HG03565 (cell line): ENCODE measurements around the gene TNFAIP3.
"Not testable (repeated sequence)": the region's sequence is repeated elsewhere in the genome, so short reads cannot be mapped to it uniquely, and the experiment has no call there.

Experiments
- ATAC-seq: cut with Tn5 transposase; IDR thresholded peaks from one replicate; pipeline ENCODE4 v1.9.1; 2021; ENCODE audit warnings: mild to moderate bottlenecking, moderate library complexity; ENCODE audit not compliant: unreplicated experiment

The TNFAIP3 gene

DNA sequence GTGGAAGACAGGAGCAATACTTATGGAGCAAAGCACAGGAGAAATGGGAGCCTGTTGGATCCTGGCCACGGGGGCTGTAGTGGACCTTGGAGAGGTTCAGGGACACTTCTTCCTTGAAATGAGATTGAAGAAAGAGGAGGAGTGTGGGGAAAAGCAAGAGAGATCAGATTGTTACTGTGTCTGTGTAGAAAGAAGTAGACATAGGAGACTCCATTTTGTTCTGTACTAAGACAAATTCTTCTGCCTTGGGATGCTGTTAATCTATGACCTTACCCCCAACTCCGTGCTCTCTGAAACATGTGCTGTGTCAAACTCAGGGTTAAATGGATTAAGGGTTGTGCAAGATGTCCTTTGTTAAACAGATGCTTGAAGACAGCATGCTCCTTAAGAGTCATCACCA is 22.7 kb upstream of the TNFAIP3 start:
- not testable (repeated sequence) for ATAC-seq

DNA sequence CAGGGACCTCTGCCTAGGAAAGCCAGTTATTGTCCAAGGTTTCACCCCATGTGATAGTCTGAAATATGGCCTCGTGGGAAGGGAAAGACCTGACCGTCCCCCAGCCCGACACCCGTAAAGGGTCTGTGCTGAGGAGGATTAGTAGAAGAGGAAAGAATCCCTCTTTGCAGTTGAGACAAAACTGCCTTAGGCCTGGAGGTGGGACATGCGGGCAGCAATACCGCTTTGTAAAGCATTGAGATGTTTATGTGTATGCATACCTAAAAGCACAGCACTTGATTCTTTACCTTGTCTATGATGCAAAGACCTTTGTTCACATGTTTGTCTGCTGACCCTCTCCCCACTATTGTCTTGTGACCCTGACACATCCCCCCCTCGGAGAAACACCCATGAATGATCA is 22.3 kb upstream of the TNFAIP3 start:
- ATAC-seq: not testable (repeated sequence)

DNA sequence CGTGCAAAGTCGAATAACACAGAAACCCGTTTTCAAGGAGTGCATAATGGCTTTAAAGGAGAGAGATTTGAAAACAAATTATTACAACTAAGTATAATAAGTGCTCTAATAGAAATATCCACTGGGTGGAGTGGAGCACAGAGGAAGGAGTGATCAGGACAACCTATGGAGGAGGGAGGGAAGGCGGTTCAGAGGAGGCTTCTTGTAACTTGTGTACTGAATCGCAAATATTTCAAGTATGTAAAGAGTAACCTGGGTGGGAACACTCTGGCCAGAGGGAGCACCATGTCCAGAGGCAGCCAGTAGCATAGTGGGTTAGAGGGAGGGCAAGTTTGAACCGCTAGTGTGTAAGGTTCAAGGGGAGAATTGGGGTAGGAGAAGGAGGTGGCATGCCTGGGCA is 21.6 kb upstream of the TNFAIP3 start:
- no peak for ATAC-seq

DNA sequence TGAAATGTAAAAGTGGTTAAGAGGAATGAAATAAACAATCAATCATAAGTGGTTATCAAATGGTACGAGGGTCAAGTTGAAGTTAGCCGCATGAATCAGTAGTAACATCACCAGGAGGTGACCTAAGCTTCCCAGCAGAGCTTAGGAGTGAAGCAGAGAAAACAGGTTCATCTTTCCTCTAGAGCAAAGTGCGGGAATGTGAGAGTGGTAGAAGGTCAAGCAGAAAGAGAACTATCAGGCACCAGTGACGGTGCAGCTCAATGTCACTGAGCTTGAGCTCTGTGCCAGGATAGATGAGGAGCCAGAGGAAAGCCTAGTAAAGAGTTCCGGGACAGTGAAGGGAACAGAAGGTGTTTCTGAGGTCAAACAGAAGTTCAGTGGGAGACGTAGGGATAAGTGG is 20.8 kb upstream of the TNFAIP3 start:
- no peak for ATAC-seq

DNA sequence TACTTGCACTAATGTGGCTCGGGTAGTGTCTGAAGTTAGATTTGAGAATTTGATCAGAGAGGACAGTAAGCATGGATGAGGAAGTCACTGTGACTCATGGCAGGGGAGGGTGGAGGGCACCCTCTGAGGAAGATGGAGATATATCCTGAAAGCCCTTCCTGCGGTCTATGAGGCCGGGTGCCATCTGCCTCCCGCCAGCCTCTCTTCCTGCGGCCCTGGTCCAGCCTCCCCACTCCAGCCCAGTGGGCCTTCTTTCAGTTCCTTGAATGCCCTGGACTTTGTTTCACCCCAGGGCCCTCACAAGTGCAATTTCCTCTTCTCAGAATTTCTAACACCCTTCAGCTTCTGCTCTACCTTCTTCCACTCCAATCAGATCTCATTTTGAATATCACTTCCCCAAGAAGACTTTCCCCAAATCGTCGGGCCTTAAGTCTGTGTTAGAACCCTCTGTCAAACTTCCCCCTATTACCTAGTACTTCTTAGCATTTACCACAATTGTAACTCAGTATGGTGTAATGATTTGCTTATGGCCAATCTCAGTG is 20.2 kb upstream of the TNFAIP3 start:
- ATAC-seq: peak; percentile 64

DNA sequence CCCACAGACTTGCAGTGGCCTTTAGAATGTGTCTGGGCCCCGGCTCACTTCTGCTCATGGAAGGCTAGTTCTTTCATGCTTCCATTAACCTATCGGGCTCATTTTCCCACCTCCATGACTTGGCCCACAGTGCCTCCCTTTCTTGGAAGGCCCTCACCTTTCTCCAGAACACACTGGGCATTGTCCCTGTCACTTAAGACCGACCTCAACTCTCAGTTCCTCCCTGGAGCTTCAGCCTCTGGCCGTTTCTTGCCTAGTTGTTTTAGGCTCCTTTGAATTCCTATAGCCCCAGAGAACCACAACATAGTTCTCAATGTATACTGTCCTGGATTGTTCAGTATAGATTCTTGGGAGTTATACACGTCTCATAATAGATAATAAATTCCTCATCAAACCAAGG is 19.3 kb upstream of the TNFAIP3 start:
- ATAC-seq: no peak

DNA sequence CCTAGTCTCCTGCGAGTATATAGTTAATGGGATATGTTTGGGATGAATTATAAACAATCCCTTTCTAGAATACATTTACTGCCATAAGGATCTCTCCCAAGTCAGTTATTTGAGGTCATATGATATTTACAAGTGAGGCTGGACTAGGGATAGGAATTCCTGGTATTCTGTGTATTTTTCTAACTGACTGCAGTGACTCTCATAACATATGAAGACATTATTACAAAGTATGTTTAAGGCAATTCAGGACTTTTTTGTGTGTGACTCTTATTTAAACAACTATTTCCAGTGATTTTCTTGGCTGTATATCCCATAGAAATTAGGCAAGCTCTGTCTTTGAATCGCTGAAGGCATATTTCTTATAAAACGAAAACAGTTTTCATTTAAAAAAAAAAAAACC is 18.4 kb upstream of the TNFAIP3 start:
- no peak for ATAC-seq

DNA sequence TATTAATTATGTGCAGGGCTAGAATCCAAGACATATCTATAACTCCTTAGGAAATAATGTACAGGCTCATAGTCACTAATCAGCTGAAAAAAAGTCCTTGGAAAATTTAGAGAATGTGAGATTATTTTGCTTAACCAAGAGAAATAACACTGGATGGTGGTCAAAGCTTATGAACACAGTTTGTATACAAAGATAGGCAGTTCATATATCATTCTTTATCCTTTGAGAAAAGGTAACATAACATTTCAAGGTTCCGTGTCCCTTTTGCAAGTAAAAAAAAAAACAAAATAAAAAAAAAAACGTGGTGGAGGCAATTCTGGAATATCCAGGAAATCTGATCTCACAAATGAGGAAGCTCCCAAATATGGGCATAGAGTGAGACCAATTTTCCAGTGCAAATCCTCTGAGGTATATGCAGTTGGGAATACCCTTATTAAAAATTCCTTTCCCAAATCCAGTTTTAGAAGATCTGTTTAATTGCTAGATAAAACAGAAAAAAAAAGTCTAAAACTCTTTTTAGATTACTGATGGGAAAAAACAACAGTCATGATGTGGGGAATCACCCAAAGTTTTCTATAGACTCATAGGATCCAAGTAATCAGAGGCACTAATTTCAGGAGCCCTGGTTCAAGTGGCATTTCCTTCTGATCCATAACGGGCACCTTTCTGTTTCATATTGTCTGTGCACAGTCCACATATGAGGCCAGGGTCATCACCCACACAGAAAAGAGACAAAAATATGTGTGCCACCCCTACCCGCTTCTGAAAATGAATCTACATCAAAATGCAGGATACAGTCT is 17.7 kb upstream of the TNFAIP3 start:
- no peak for ATAC-seq

DNA sequence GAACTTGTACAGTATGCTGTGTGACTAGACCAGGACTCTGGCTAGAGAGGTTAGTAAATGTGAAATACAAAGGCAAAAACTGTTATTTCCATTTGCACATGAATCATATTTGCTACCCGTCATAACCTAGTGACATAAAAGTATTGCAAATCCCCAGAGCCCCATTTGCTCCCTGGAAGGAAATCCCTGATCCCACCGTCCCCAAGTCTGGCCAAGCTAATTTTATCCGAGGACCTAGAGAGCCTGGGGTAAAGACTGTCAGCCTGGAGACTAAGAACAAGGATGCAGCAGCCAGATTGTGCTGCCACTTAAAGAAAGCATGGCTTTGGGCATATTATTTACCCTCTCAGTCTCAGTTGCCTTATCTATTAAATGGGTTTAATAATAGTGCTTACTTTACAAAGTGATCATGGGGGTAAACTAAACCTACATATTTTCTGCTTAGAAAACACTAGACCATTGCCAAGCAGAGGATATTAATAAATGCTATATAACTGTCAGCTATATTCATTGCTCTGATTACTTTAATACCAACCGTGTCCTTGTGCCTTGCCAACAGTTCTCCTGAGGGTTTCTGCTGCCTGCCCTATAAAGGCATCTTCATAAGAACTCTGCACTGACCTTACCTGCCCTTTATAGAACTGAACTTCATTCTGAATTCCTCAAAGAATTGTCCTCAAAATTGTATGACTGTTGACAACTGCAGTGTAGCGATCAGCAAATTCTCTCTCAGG is 16.9 kb upstream of the TNFAIP3 start:
- ATAC-seq: no peak

DNA sequence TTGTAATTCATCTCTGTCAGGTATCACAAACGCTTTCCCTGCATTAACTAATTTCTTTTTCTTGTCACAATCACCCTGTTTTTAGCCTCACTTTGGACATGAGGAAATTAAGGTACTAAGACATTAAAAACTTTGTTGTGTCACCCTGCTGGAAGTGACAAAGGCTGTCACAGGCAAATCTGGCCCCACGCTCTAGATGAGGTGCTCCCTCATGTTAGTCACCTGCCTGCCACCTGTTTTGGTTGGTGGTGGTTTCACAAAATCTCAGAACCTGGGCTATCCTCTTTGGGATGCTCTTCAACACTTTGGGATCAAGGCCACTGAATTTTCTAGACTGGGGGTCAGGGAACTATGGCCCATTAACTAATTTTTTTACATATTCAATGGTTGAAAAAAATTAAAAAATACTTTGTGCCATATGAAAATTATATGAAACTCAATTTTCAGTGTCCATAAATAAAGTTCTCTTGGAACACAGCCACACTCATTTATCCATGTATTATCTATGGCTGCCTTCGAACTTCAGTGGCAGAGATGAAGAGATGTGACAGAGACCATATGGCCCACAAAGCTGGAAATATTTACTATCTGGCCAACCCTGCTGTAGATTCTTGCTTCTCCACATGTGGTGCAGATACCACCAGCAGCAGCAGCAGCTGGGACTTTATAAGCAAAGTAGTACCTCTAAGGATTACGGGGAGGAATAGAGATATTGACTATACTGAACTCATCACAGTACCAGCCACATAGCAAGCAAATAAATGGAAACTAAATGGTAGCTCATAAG is 16.1 kb upstream of the TNFAIP3 start:
- no peak for ATAC-seq

DNA sequence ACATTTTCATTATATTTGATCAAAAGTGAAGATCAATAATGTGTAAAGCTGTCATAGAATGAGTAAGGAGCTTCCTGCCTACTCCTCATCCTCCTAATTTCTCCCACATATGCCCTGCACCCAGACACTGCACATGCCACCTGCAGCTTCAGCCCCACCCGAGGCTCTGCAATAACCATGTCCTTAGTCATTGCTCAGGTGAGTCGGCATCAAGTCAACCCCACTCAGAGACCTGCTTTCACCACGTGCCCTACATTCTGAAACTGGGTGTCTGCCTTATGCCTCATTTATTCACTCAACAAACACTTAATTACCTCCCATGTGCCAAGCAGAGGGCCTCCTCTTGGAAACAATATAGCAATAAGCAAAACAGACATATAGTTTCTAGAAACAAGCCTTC is 15.4 kb upstream of the TNFAIP3 start:
- ATAC-seq: no peak

DNA sequence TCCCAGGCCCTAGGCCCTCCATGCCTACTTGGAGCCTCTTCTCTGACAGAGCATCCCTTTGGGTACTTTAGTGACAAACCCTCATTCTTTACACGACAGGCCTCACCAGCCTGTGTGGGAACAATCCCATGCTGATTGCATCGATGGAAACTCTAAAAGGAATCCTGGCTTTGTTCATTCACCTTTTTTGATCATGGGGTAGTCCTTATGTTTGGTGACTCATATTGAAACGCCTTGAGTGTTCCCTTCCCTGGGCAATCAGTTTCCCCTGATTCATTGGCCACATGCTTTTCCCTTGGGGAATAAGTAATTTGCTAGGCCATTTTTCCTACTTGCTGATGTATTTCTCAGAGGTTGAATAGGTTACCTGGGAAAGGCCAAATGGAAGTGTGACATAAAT is 14.7 kb upstream of the TNFAIP3 start:
- no peak for ATAC-seq

DNA sequence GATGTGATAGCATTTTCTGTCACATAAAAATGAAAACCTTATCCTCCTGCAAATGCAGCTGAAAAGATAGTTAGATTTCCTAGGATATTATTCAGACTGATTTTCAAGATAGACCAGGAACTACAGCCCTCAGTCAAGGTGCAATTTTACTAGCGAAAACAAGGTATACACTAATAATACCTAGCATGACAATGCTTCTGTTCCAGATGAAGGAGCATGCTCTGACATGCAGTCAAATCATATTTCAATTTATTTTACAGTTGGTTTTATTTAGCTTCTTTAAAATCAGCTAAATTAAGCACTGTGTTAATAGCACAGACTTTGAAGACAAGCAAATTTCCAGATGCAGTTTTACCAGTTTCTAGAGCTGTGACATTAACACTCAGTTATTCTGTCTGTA is 14.2 kb upstream of the TNFAIP3 start:
- ATAC-seq: no peak

DNA sequence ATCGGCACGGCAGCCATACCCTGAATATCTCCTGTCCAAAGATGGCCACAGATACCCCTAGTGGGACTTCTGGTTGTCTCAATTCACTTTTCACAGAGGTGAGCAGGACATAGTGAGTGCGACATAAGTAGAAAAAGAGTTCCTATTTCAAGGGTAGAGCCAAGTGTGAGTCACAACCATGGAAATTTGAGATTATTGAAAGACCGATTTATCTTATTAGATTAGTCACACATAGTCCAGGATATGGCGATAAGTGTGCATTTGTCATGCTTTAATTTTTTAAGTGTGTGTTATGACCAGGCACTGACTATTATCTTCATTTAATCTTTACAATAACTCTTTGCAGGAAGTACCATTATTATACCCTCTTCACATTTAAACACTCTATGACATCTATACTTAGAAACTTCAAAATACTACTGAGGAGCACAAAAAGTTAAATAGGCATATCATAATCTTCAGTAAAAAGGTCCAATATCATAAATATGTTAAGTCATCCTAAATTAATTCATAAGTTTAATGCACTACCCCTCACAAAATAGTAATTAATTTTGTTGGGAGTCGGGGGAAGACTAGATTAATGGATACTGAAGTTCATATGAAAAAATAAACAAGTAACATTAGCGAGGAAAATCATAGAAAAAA is 13.4 kb upstream of the TNFAIP3 start:
- no peak for ATAC-seq

DNA sequence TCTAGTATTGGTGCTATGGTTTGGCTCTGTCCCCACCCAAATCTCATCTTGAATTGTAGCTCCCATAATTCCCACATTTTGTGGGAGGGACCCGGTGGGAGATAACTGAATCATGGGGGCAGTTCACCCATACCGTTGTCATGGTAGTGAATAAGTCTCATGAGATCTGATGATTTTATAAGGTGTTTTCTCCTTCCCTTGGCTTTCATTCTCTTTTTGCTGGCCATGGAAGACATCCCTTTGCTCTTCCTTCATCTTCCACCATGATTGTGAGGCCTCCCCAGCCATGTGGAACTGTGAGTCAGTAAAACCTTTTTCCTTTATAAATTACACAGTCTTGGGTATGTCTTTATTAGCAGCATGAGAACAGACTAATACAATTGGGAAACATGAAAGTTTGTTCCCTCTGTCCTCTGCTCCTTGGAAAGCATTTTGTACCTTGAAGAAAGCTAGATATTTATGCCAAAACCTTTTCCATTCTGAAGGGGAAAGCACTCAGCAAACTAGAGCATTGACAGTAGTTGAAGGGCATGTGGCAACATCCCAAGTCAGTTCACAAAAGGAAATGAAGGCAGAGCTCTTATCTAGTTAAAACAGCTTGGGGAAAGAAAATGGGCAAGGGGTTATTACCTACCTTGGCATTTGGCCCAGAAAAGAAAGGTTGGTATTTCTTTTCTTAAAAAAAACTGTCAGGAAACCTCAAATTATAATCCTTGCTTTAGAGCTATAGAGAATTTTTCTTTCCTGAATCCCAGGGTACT is 10.7 kb upstream of the TNFAIP3 start:
- ATAC-seq: no peak

DNA sequence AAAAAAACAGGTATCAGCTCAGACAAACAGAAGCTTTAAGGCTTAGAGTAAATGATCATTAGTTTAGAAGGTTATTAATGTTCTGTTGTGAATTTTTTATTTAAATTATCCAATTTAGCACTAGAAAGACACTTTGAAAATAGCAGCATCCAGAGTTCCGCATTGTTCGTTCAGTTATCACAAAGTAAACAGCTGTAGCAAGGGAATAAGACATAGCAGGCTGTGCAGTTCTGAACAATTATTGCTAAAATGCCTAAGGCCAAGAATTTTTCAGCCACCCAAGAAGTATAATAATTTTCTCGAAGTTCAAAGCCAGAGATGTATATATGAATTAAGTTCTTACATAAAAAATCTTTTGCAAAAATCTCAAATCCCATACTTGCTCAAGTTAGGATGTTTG is 8.0 kb upstream of the TNFAIP3 start:
- ATAC-seq: no peak

DNA sequence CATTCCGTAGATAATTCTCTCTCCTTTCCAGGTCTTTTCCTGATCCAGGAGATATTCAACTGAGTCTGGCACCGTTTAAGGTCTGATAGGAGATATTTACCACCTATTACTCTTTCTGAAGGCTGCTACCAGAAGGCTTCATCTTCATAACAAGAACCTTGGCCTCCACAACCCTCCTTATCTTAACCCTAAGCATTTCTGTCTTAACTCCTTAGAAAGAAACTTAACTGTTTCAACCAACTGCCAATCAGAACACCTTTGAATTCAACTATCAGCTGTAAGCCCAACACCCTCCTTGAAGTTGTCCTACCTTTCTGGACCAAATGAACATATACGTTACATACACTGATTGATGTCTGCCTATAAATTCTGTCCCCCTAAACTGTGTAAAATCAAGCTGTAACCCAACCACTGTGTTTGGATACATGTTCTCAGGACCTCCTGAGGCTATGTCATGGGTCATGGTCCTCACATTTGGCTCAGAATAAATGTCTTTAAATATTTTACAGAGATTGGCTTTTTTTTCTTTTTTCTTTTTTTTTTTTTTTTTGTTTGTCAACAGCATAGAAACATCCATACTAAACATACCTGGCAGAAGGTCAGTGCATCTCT is 6.6 kb upstream of the TNFAIP3 start:
- ATAC-seq: no peak

DNA sequence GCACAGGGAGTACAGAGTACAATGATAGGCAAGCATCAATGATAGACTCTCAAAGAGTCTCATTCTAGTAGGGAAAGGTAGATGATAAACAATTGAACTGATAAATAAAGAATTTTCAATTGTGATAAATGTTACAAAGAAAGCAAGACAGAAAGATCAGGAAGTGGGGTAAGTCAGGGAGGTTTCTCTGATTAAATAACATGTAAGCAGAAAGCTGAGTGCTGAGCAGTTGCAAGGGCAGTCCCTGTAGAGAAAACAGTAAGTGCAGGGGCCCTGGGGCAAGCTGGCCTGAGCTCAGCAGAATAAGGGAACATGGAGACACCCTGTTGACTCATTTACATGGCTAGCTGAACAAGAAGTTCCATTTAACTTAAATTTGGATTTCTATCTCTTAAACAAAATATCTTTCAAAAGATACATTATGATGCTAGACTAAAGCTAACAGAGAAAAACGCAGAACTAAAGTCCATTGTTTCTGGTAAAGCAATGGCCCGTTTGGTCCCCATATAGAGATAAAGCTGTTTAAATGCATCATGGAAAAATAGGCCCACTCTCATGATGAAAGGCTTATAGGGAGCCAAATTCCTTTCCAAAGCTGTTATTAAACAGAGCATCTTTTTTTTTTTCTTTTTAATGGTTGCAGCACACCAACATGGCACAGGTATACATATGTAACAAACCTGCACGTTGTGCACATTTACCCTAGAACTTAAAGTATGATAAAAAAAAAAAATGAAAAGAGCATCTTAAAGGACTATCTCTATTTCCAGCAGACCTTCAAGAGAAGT is 5.3 kb upstream of the TNFAIP3 start:
- ATAC-seq: no peak
